Panc1 (cell line): Measurements from ENCODE around the gene ERAL1. TPM values are rescaled to one million over a fixed set of nuclear protein-coding genes. Genes with fewer than 3 reads are reported as not detected.

Experiments
- ATAC-seq: fragments of 200-7000 bp; cut with Tn5 transposase; 2 replicates; pipeline ENCODE4 v1.9.1; 2020; ENCODE audit warnings: mild to moderate bottlenecking, moderate library complexity
- BruUV-seq: library from RNA; stranded (reverse); fragments of 400-500 nt; replicated peaks from 2 replicates; lab custom pipeline; 2021; lab: Mats Ljungman, UMichigan
- CTCF ChIA-PET: fragments of 300-600 bp; sonication (Branson Sonifier 250); formaldehyde crosslinking; loops from one replicate; lab custom pipeline; 2022; ENCODE audit warnings: antibody characterized with exemption; lab: Charles Lee
- POLR2A ChIA-PET: fragments of 300-600 bp; sonication (Branson Sonifier 250); formaldehyde crosslinking; loops from one replicate; lab custom pipeline; 2022; ENCODE audit warnings: antibody characterized with exemption; lab: Charles Lee
- DNase-seq: peaks from one replicate; pipeline ENCODE4 v3.0.0-alpha.2; 2010; ENCODE audit warnings: low read depth, low spot score
- H3K27ac ChIP-seq: 2 replicates; pipeline ENCODE4 v1.5.1; 2011; ENCODE audit warnings: mild to moderate bottlenecking, low read length, inconsistent platforms
- H3K27me3 ChIP-seq: fragments of 200-500 bp; sonication (Bioruptor generic); 2 replicates; pipeline ENCODE4 v1.6.0; 2014; ENCODE audit warnings: low read length, inconsistent platforms; ENCODE audit not compliant: control insufficient read depth, insufficient read depth
- H3K36me3 ChIP-seq: fragments of 200-500 bp; sonication (Bioruptor generic); 2 replicates; pipeline ENCODE4 v1.5.1; 2014; ENCODE audit warnings: inconsistent platforms, mild to moderate bottlenecking, low read length, moderate library complexity; ENCODE audit not compliant: control insufficient read depth, insufficient read depth
- H3K4me1 ChIP-seq: 2 replicates; pipeline ENCODE4 v1.5.1; 2011; ENCODE audit warnings: inconsistent platforms, mild to moderate bottlenecking, low read length, moderate library complexity; ENCODE audit not compliant: control insufficient read depth, insufficient read depth
- H3K4me3 ChIP-seq, 2 experiments: 2 replicates each; pipeline ENCODE4 v1.5.1; 2011 to 2012; ENCODE audit warnings: low read depth in 2 of 2, low read length in 2 of 2, mild to moderate bottlenecking in 2 of 2, inconsistent platforms in 1 of 2, moderate library complexity in 1 of 2
- H3K9me3 ChIP-seq: fragments of 200-500 bp; sonication (Bioruptor generic); 2 replicates; pipeline ENCODE4 v1.5.1; 2014; ENCODE audit warnings: low read depth, mild to moderate bottlenecking, inconsistent platforms, low read length, moderate library complexity; ENCODE audit not compliant: control insufficient read depth, insufficient read depth
- CTCF ChIP-seq: fragments of 450-650 bp; IDR thresholded peaks from 2 replicates; pipeline ENCODE4 v1.5.1; 2017; ENCODE audit warnings: mild to moderate bottlenecking
- POLR2AphosphoS5 ChIP-seq: IDR thresholded peaks from 2 replicates; pipeline ENCODE4 v1.6.1; 2012; ENCODE audit warnings: mild to moderate bottlenecking, low read depth, low read length, moderate library complexity
- SIN3A ChIP-seq: IDR thresholded peaks from 2 replicates; pipeline ENCODE4 v1.6.1; 2012; ENCODE audit warnings: low read depth, mild to moderate bottlenecking, low read length, moderate library complexity, borderline replicate concordance; ENCODE audit not compliant: insufficient read depth
- TCF7L2 ChIP-seq: IDR thresholded peaks from 2 replicates; pipeline ENCODE4 v1.6.1; 2011; ENCODE audit warnings: mild to moderate bottlenecking, low read depth, low read length, inconsistent platforms
- in situ Hi-C: cut with HindIII; loops from 2 replicates; pipeline ENCODE4 v1.10.0; 2016; ENCODE audit warnings: low sequenced_read_pairs, low pct_unique_long_range_greater_than_20kb
- intact Hi-C: fragments of 100-400 bp; cut with micrococcal nuclease; formaldehyde crosslinking; loops from one replicate; pipeline ENCODE4 v1.10.0; 2022; ENCODE audit not compliant: unreplicated experiment
- total RNA-seq: library from RNA; stranded (reverse); gene quantifications from one replicate; pipeline ENCODE4 v1.2.1, GENCODE V29; 2021; ENCODE audit not compliant: unreplicated experiment
- TF ChIP-seq, protein P1 (sequence below), 2 experiments: IDR thresholded peaks; 2 replicates each; pipeline ENCODE4 v1.6.1; 2011 to 2012; ENCODE audit warnings: low read depth in 2 of 2, control low read depth in 1 of 2, low read length in 1 of 2, mild to moderate bottlenecking in 1 of 2, moderate library complexity in 1 of 2; ENCODE audit not compliant: insufficient read depth in 1 of 2

ERAL1 gene
- total RNA-seq, 1 experiment from 2014 or later: 74.2 TPM

DNA sequence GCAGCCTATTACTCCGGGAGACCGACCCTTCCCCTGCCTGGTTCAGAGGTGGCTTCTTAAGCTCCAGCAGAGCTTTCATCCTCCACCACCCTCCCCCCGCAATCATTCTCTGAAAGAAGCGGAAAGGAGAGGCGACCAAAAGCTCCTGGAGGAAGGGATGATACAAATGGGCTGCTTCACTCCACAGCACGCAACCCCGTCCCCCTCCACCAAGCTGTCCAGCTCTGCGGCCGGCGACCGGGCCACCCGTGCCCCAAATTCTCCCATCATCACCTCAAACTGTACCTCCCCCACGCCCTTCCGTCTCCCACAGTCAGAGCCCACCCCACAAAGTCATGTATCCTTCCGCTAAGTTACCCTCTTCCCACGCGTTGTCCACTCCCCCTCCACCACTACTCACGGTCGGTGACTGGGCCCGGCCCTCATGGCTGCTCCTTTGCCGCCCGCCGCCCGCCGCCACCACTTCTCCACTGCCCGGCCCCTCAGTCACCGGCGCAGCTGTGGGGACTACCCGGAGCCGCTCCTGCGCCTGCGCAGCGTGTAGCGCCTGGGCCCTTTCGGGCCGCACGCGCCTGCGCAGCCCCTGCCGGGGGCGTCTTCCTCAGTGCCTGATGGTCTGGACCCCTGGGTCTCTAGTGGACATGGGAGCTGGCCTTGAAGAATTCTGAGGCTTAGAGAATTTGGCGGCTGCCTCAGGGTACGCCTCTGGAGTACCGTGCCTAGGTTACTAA lies 12.4 kb upstream of the ERAL1 start, which contains the start of gene FAM222B:
Gene FAM222B (minus strand): TSS at position 509 of the 731 bp plus-strand sequence. CDS start 76,123 bp downstream, outside the sequence.
- Histone ChIP-seq H3K27me3 (no peaks in the 10 kb centered on the region), H3K4me3 (peak within 1 kb of the TSS; percentile 82 to 85), H3K27ac (peak within 1 kb of the TSS; percentile 96), H3K4me1 (peaks cover 5% of the 10 kb centered on the region; the same call in 1 of the 2 replicates), H3K9me3 (no peaks in the 10 kb centered on the region), H3K36me3 (no peaks in the 10 kb centered on the region; the same call in 1 of the 2 replicates)
- intact Hi-C loops (loop anchor here (10.0 kb wide), 1 partner anchor 62 kb away; the partner anchor contains the start of gene DHRS13), in situ Hi-C loops (no loop called here)
- no TSS peak for BruUV-seq
- DNase-seq: no peak
- peak; percentile 99 for ATAC-seq
- POLR2A ChIA-PET: interaction anchor here (0.5 to 1.2 kb wide), 3 partner anchors 9 to 29 kb away, joined by 3 to 7 read pairs (median 5); no protein-coding TSS in a partner anchor
- TF ChIP-seq, protein P1, sequence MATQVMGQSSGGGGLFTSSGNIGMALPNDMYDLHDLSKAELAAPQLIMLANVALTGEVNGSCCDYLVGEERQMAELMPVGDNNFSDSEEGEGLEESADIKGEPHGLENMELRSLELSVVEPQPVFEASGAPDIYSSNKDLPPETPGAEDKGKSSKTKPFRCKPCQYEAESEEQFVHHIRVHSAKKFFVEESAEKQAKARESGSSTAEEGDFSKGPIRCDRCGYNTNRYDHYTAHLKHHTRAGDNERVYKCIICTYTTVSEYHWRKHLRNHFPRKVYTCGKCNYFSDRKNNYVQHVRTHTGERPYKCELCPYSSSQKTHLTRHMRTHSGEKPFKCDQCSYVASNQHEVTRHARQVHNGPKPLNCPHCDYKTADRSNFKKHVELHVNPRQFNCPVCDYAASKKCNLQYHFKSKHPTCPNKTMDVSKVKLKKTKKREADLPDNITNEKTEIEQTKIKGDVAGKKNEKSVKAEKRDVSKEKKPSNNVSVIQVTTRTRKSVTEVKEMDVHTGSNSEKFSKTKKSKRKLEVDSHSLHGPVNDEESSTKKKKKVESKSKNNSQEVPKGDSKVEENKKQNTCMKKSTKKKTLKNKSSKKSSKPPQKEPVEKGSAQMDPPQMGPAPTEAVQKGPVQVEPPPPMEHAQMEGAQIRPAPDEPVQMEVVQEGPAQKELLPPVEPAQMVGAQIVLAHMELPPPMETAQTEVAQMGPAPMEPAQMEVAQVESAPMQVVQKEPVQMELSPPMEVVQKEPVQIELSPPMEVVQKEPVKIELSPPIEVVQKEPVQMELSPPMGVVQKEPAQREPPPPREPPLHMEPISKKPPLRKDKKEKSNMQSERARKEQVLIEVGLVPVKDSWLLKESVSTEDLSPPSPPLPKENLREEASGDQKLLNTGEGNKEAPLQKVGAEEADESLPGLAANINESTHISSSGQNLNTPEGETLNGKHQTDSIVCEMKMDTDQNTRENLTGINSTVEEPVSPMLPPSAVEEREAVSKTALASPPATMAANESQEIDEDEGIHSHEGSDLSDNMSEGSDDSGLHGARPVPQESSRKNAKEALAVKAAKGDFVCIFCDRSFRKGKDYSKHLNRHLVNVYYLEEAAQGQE (IDR thresholded peaks at IDR 0.05; ENCODE audit: insufficient read depth in 1 of 2, low read depth in 2 of 2, low read length in 1 of 2): no peak
- TF ChIP-seq CTCF (no peak), SIN3A (0 out of 2 replicates have a peak, but pooled peaks have one; percentile 87), POLR2AphosphoS5 (peak; percentile 92)
- CTCF ChIA-PET: interaction anchor here (0.9 to 1.2 kb wide), 4 partner anchors 14 to 115 kb away, joined by 3 to 5 read pairs (median 4); no protein-coding TSS in a partner anchor

DNA sequence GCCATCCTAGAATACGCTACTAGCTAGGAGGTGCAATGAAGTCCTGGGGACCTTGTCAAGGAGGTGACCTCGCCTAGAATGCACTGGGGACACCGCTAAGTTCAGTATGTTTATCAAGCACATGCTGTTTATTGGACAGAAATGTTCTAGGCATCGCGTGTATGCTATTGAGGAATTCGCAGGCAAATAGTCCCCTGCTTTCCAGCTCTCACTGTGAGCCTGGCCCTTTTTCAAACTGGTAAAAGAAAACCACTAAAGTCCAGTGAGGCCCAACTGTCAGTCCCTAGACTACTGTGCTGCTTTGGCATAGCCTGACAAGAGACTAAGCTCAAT lies 11.0 kb upstream of the ERAL1 start:
- Histone ChIP-seq H3K4me3 (no peak overlapping the region), H3K36me3 (no peaks in the 10 kb centered on the region; the same call in 1 of the 2 replicates), H3K4me1 (peaks cover 5% of the 10 kb centered on the region; the same call in 1 of the 2 replicates), H3K27ac (peak overlapping the region; percentile 32; the same call in 1 of the 2 replicates), H3K9me3 (no peaks in the 10 kb centered on the region), H3K27me3 (no peaks in the 10 kb centered on the region)
- POLR2A ChIA-PET: no interaction called here
- in situ Hi-C loops (no loop called here), intact Hi-C loops (loop anchor here (10.0 kb wide), 1 partner anchor 61 kb away; the partner anchor contains the start of gene DHRS13)
- TF ChIP-seq TCF7L2: no peak
- TF ChIP-seq CTCF: no peak
- no peak for TF ChIP-seq POLR2AphosphoS5
- TF ChIP-seq SIN3A: no peak
- TF ChIP-seq, protein P1 (IDR thresholded peaks at IDR 0.05; ENCODE audit: insufficient read depth in 1 of 2, low read depth in 2 of 2, low read length in 1 of 2): no peak
- CTCF ChIA-PET: interaction anchor here (0.6 to 1.0 kb wide), 3 partner anchors 80 to 111 kb away, joined by 3 to 8 read pairs (median 3); no protein-coding TSS in a partner anchor
- BruUV-seq: no TSS peak
- ATAC-seq (no peak), DNase-seq (no peak)
